Osteoblast (primary cell): Measurements from ENCODE around the gene ADD2. TPM values are rescaled to one million over a fixed set of nuclear protein-coding genes. Genes with fewer than 3 reads are reported as not detected.

Experiments used
- DNase-seq: peaks from one replicate; pipeline ENCODE4 v3.0.0; 2011; ENCODE audit warnings: low spot score, mixed read lengths; ENCODE audit not compliant: insufficient read length; ENCODE audit errors: missing footprints
- H2AFZ ChIP-seq: 2 replicates; pipeline ENCODE4 v1.6.0; 2011; ENCODE audit warnings: mild to moderate bottlenecking, low read length
- H3K27ac ChIP-seq: 2 replicates; pipeline ENCODE4 v1.5.1; 2011; ENCODE audit warnings: mild to moderate bottlenecking, low read depth, low read length, moderate library complexity
- H3K27me3 ChIP-seq: 2 replicates; pipeline ENCODE4 v1.6.0; 2012; ENCODE audit warnings: mild to moderate bottlenecking, control low read depth, inconsistent platforms, low read length, moderate library complexity; ENCODE audit not compliant: insufficient read depth
- H3K36me3 ChIP-seq: 2 replicates; pipeline ENCODE4 v1.5.1; 2011; ENCODE audit warnings: mild to moderate bottlenecking, low read length, control low read depth, moderate library complexity; ENCODE audit not compliant: insufficient read depth
- H3K4me1 ChIP-seq: 2 replicates; pipeline ENCODE4 v1.5.1; 2011; ENCODE audit warnings: mild to moderate bottlenecking, low read length, control low read depth, moderate library complexity; ENCODE audit not compliant: insufficient read depth
- H3K4me2 ChIP-seq: 2 replicates; pipeline ENCODE4 v1.6.0; 2011; ENCODE audit warnings: mild to moderate bottlenecking, low read length; ENCODE audit not compliant: insufficient read depth
- H3K4me3 ChIP-seq: fragments of 200-600 bp; sonication (generic); 3 replicates; pipeline ENCODE4 v1.5.1; 2012; ENCODE audit warnings: mild to moderate bottlenecking, low read length, inconsistent platforms; ENCODE audit not compliant: insufficient read depth
- H3K79me2 ChIP-seq: 2 replicates; pipeline ENCODE4 v1.6.0; 2012; ENCODE audit warnings: mild to moderate bottlenecking, low read length, control low read depth, inconsistent platforms; ENCODE audit not compliant: insufficient read depth
- H3K9me3 ChIP-seq: 2 replicates; pipeline ENCODE4 v1.5.1; 2011; ENCODE audit warnings: low read depth, low read length, control low read depth
- H4K20me1 ChIP-seq: 2 replicates; pipeline ENCODE4 v1.6.0; 2012; ENCODE audit warnings: mild to moderate bottlenecking, low read length, control low read depth; ENCODE audit not compliant: insufficient read depth
- CTCF ChIP-seq: IDR thresholded peaks from 2 replicates; pipeline ENCODE4 v1.5.1; 2011; ENCODE audit warnings: mild to moderate bottlenecking, low read depth, low read length, moderate library complexity; ENCODE audit errors: extremely low read depth
- total RNA-seq: library from RNA; depleted of rRNA; stranded (reverse); fragments of >200 nt; gene quantifications from 2 replicates; pipeline ENCODE4 v1.2.3, GENCODE V29; 2012

Gene ADD2
- total RNA-seq, 1 donor: not detected

- H3K27me3 ChIP-seq: peaks cover 66% of the 10 kb centered on the region
Measured at GRCh38 chr2:70769450-70769849, 1.4 kb upstream of the ADD2 start.

GRCh38 chr2:70768590-70769085 lies 638 bp upstream of the ADD2 start:
- Histone ChIP-seq H4K20me1 (no peaks in the 10 kb centered on the region), H3K4me3 (no peak overlapping the region), H3K79me2 (no peaks in the 10 kb centered on the region), H3K27me3 (peaks cover 70% of the 10 kb centered on the region), H3K4me2 (no peak overlapping the region), H3K9me3 (no peaks in the 10 kb centered on the region), H2AFZ (no peak overlapping the region), H3K4me1 (no peaks in the 10 kb centered on the region), H3K36me3 (no peaks in the 10 kb centered on the region), H3K27ac (no peak overlapping the region)
- no peak for DNase-seq
- TF ChIP-seq CTCF: no peak

More at GRCh38 chr2:70769450-70769849, 1.4 kb upstream of the ADD2 start:
- H4K20me1 ChIP-seq: no peaks in the 10 kb centered on the region
- H3K9me3 ChIP-seq: no peaks in the 10 kb centered on the region
- H3K27ac ChIP-seq: no peak overlapping the region
- no peaks in the 10 kb centered on the region for H3K79me2 ChIP-seq
- H3K4me1 ChIP-seq: no peaks in the 10 kb centered on the region
- no peaks in the 10 kb centered on the region for H3K36me3 ChIP-seq
- no peak overlapping the region for H2AFZ ChIP-seq
- no peak overlapping the region for H3K4me2 ChIP-seq
- DNase-seq: no peak
- no peak overlapping the region for H3K4me3 ChIP-seq
- no peak for TF ChIP-seq CTCF

- Histone ChIP-seq H3K4me3 (no peak overlapping the region), H2AFZ (no peak overlapping the region), H3K9me3 (no peaks in the 10 kb centered on the region), H4K20me1 (no peaks in the 10 kb centered on the region), H3K79me2 (no peaks in the 10 kb centered on the region), H3K36me3 (no peaks in the 10 kb centered on the region), H3K4me1 (no peaks in the 10 kb centered on the region), H3K4me2 (no peak overlapping the region), H3K27me3 (peaks cover 65% of the 10 kb centered on the region), H3K27ac (no peak overlapping the region)
- TF ChIP-seq CTCF: no peak
- no peak for DNase-seq
Measured at GRCh38 chr2:70767079-70767698, 811 bp downstream of the ADD2 start.

GRCh38 chr2:70766357-70767078 lies 1.5 kb downstream of the ADD2 start:
- peaks cover 61% of the 10 kb centered on the region for H3K27me3 ChIP-seq
- H3K36me3 ChIP-seq: no peaks in the 10 kb centered on the region
- no peaks in the 10 kb centered on the region for H4K20me1 ChIP-seq
- no peaks in the 10 kb centered on the region for H3K9me3 ChIP-seq
- H2AFZ ChIP-seq: no peak overlapping the region
- H3K4me1 ChIP-seq: no peaks in the 10 kb centered on the region
- H3K27ac ChIP-seq: no peak overlapping the region
- no peak overlapping the region for H3K4me2 ChIP-seq
- TF ChIP-seq CTCF: no peak
- H3K4me3 ChIP-seq: no peak overlapping the region
- no peaks in the 10 kb centered on the region for H3K79me2 ChIP-seq
- no peak for DNase-seq
